ENCODE measurements around the gene C2CD2. TPM values are rescaled to one million over a fixed set of nuclear protein-coding genes. Genes with fewer than 3 reads are reported as not detected.
A peak's percentile ranks its signal among the peaks of the same experiment; 100 is the strongest.
"Not testable (repeated sequence)": the region's sequence is repeated elsewhere in the genome, so short reads cannot be mapped to it uniquely, and the experiment has no call there.

C2CD2 gene
- total RNA-seq, 1 experiment from 2014 or later = 50.4 TPM

GRCh38 chr21:41997657-41998056, 43.8 kb upstream of the C2CD2 start:
- BruUV-seq (replicated peaks) = no TSS peak
- H3F3A ChIP-seq (ENCODE audit: low read length, unreplicated experiment) = no peaks in the 10 kb centered on the region
- DNase-seq (no peak), ATAC-seq (no peak)
- no peak for TF ChIP-seq EZH2phosphoT487 (IDR thresholded peaks at IDR 0.05; ENCODE audit: borderline replicate concordance, low read length)
- no peak overlapping the region for H3K4me3 ChIP-seq (ENCODE audit: low read length)
- H3K27ac ChIP-seq (ENCODE audit: low read length) = no peak overlapping the region
- no peaks in the 10 kb centered on the region for H3K27me3 ChIP-seq (ENCODE audit: low read length)
- ChIA-PET CTCF (interaction anchor here (0.5 kb wide), 1 partner anchor 11 kb away, joined by 4 read pairs; no protein-coding TSS in a partner anchor), POLR2A (ENCODE audit: unreplicated experiment) (no interaction called here)
- intact Hi-C loops (cut with micrococcal nuclease) = no loop called here
- H4K20me1 ChIP-seq (ENCODE audit: low read length) = no peaks in the 10 kb centered on the region
- peaks cover 8% of the 10 kb centered on the region; the same call in 1 of the 2 replicates for H3K9me3 ChIP-seq (ENCODE audit: low read length)
- no peak overlapping the region for H3K4me2 ChIP-seq (ENCODE audit: low read length)
- no peak overlapping the region for H2AFZ ChIP-seq (ENCODE audit: low read length)
- peaks cover 12% of the 10 kb centered on the region for H3K79me2 ChIP-seq (ENCODE audit: low read length)
- H3K4me1 ChIP-seq (ENCODE audit: insufficient read depth, low read length) = peaks cover 27% of the 10 kb centered on the region
- peaks cover 40% of the 10 kb centered on the region for H3K36me3 ChIP-seq (ENCODE audit: low read depth, low read length)
- no peak overlapping the region for H3K9ac ChIP-seq (ENCODE audit: low read length)
- no peaks in the 10 kb centered on the region for H3K9me2 ChIP-seq (replicated peaks; ENCODE audit: low read length)

- Histone ChIP-seq H3K9me2 (replicated peaks; ENCODE audit: low read length) (no peaks in the 10 kb centered on the region), H3K79me2 (ENCODE audit: low read length) (no peaks in the 10 kb centered on the region), H3F3A (ENCODE audit: low read length, unreplicated experiment) (no peaks in the 10 kb centered on the region), H2AFZ (ENCODE audit: low read length) (no peak overlapping the region), H3K27me3 (ENCODE audit: low read length) (no peaks in the 10 kb centered on the region), H3K27ac (ENCODE audit: low read length) (no peak overlapping the region), H3K36me3 (ENCODE audit: low read depth, low read length) (peaks cover 35% of the 10 kb centered on the region), H4K20me1 (ENCODE audit: low read length) (no peaks in the 10 kb centered on the region), H3K9ac (ENCODE audit: low read length) (no peak overlapping the region), H3K4me2 (ENCODE audit: low read length) (no peak overlapping the region), H3K9me3 (ENCODE audit: low read length) (peaks cover 8% of the 10 kb centered on the region; the same call in 1 of the 2 replicates), H3K4me3 (ENCODE audit: low read length) (no peak overlapping the region), H3K4me1 (ENCODE audit: insufficient read depth, low read length) (peaks cover 11% of the 10 kb centered on the region)
- intact Hi-C loops (cut with micrococcal nuclease) = no loop called here
- CTCF ChIA-PET = no interaction called here
- BruUV-seq (replicated peaks) = no TSS peak
- POLR2A ChIA-PET (ENCODE audit: unreplicated experiment) = no interaction called here
- DNase-seq (no peak), ATAC-seq (no peak)
- TF ChIP-seq EZH2phosphoT487 (IDR thresholded peaks at IDR 0.05; ENCODE audit: borderline replicate concordance, low read length) = no peak
- TF ChIP-seq, protein P1, sequence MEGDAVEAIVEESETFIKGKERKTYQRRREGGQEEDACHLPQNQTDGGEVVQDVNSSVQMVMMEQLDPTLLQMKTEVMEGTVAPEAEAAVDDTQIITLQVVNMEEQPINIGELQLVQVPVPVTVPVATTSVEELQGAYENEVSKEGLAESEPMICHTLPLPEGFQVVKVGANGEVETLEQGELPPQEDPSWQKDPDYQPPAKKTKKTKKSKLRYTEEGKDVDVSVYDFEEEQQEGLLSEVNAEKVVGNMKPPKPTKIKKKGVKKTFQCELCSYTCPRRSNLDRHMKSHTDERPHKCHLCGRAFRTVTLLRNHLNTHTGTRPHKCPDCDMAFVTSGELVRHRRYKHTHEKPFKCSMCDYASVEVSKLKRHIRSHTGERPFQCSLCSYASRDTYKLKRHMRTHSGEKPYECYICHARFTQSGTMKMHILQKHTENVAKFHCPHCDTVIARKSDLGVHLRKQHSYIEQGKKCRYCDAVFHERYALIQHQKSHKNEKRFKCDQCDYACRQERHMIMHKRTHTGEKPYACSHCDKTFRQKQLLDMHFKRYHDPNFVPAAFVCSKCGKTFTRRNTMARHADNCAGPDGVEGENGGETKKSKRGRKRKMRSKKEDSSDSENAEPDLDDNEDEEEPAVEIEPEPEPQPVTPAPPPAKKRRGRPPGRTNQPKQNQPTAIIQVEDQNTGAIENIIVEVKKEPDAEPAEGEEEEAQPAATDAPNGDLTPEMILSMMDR (conservative IDR thresholded peaks at IDR 0.05; ENCODE audit: low read depth, low read length) = no peak
- no peak for TF ChIP-seq EZH2 (IDR thresholded peaks at IDR 0.05; ENCODE audit: low read length, unreplicated experiment)
Measured at GRCh38 chr21:41995577-41995976, 41.8 kb upstream of the C2CD2 start.

- Histone ChIP-seq H3K36me3 (ENCODE audit: low read depth, low read length) (peaks cover 32% of the 10 kb centered on the region), H3K4me1 (ENCODE audit: insufficient read depth, low read length) (peaks cover 11% of the 10 kb centered on the region)
- H3K9ac ChIP-seq (ENCODE audit: low read length); ATAC-seq; POLR2A ChIA-PET (ENCODE audit: unreplicated experiment); H3K4me2 ChIP-seq (ENCODE audit: low read length); H4K20me1 ChIP-seq (ENCODE audit: low read length); BruUV-seq (replicated peaks); H3K4me3 ChIP-seq (ENCODE audit: low read length); H3K9me3 ChIP-seq (ENCODE audit: low read length); H3K27me3 ChIP-seq (ENCODE audit: low read length); H3K79me2 ChIP-seq (ENCODE audit: low read length); H3F3A ChIP-seq (ENCODE audit: low read length, unreplicated experiment); H3K27ac ChIP-seq (ENCODE audit: low read length); H3K9me2 ChIP-seq (replicated peaks; ENCODE audit: low read length); intact Hi-C loops (cut with micrococcal nuclease); H2AFZ ChIP-seq (ENCODE audit: low read length); DNase-seq: not testable (repeated sequence)
- CTCF ChIA-PET = interaction anchor here (0.7 to 0.8 kb wide), 2 partner anchors 123 to 261 kb away, joined by 3 read pairs; no protein-coding TSS in a partner anchor
Measured at GRCh38 chr21:41994613-41995012, 40.8 kb upstream of the C2CD2 start.

- TF ChIP-seq EZH2 (IDR thresholded peaks at IDR 0.05; ENCODE audit: low read length, unreplicated experiment) = no peak
- TF ChIP-seq, protein P1 (conservative IDR thresholded peaks at IDR 0.05; ENCODE audit: low read depth, low read length) = no peak
- TF ChIP-seq EZH2phosphoT487 (IDR thresholded peaks at IDR 0.05; ENCODE audit: borderline replicate concordance, low read length) = no peak
- CTCF ChIA-PET = interaction anchor here (0.5 to 1.0 kb wide), 5 partner anchors 20 to 262 kb away, joined by 3 to 21 read pairs (median 3); no protein-coding TSS in a partner anchor
- H3K4me2 ChIP-seq (ENCODE audit: low read length) = no peak overlapping the region
- peak; percentile 81 for ATAC-seq
- H3K9me3 ChIP-seq (ENCODE audit: low read length) = peaks cover 8% of the 10 kb centered on the region; the same call in 1 of the 2 replicates
- H3K36me3 ChIP-seq (ENCODE audit: low read depth, low read length) = peaks cover 32% of the 10 kb centered on the region
- DNase-seq = peak; percentile 59
- no peaks in the 10 kb centered on the region for H4K20me1 ChIP-seq (ENCODE audit: low read length)
- H3K4me1 ChIP-seq (ENCODE audit: insufficient read depth, low read length) = peaks cover 11% of the 10 kb centered on the region
- H3K27me3 ChIP-seq (ENCODE audit: low read length) = no peaks in the 10 kb centered on the region
- no peak overlapping the region for H3K4me3 ChIP-seq (ENCODE audit: low read length)
- intact Hi-C loops (cut with micrococcal nuclease) = no loop called here
- H3K27ac ChIP-seq (ENCODE audit: low read length) = peak overlapping the region; percentile 22; the same call in 1 of the 2 replicates
- H3F3A ChIP-seq (ENCODE audit: low read length, unreplicated experiment) = no peaks in the 10 kb centered on the region
- H3K79me2 ChIP-seq (ENCODE audit: low read length) = no peaks in the 10 kb centered on the region
- H2AFZ ChIP-seq (ENCODE audit: low read length) = no peak overlapping the region
- H3K9me2 ChIP-seq (replicated peaks; ENCODE audit: low read length) = no peaks in the 10 kb centered on the region
- H3K9ac ChIP-seq (ENCODE audit: low read length) = no peak overlapping the region
- BruUV-seq (replicated peaks) = no TSS peak
- POLR2A ChIA-PET (ENCODE audit: unreplicated experiment) = interaction anchor here (0.6 kb wide), 1 partner anchor 376 kb away, joined by 6 read pairs; no protein-coding TSS in a partner anchor
Measured at GRCh38 chr21:41993744-41994143, 39.9 kb upstream of the C2CD2 start.

Measured in PC-3 (cell line).